ENCODE data around the gene ZBTB20. TPM values are rescaled to one million over a fixed set of nuclear protein-coding genes. Genes with fewer than 3 reads are reported as not detected.

The ZBTB20 gene
- total RNA-seq, 1 donor from 2014 or later, result 27.5 TPM

DNA sequence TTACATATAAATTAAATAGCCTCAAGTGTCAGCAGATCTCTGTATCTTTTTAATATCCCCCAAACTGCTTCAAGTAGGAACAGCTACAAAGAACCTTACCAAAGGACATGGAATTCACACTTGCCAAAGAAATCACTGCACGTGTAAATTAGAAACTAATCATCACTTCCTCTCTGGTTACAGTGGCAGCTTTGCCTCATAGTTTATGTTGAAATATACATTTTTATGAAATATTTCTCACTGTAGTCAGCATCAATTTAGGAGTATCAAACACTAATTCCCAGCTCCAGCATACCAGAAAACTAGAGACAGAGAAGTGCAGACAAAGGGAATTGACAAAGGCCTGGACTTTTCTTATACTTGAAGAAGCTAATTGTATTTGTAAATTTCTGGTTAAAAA is 592.4 kb downstream of the ZBTB20 start:
- Mint-ChIP-seq H3K4me3 (ENCODE audit: unreplicated experiment) (no peak overlapping the region), H3K36me3 (ENCODE audit: unreplicated experiment) (no peaks in the 10 kb centered on the region), H3K4me1 (ENCODE audit: low read depth, unreplicated experiment) (no peaks in the 10 kb centered on the region), H3K27ac (ENCODE audit: unreplicated experiment) (no peak overlapping the region), H3K9me3 (ENCODE audit: unreplicated experiment) (peaks cover 2% of the 10 kb centered on the region), H3K27me3 (ENCODE audit: unreplicated experiment) (no peaks in the 10 kb centered on the region)
- TF ChIP-seq, protein P1, sequence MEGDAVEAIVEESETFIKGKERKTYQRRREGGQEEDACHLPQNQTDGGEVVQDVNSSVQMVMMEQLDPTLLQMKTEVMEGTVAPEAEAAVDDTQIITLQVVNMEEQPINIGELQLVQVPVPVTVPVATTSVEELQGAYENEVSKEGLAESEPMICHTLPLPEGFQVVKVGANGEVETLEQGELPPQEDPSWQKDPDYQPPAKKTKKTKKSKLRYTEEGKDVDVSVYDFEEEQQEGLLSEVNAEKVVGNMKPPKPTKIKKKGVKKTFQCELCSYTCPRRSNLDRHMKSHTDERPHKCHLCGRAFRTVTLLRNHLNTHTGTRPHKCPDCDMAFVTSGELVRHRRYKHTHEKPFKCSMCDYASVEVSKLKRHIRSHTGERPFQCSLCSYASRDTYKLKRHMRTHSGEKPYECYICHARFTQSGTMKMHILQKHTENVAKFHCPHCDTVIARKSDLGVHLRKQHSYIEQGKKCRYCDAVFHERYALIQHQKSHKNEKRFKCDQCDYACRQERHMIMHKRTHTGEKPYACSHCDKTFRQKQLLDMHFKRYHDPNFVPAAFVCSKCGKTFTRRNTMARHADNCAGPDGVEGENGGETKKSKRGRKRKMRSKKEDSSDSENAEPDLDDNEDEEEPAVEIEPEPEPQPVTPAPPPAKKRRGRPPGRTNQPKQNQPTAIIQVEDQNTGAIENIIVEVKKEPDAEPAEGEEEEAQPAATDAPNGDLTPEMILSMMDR (IDR thresholded peaks at IDR 0.05; ENCODE audit: partially characterized antibody, unreplicated experiment), result no peak
- no peak for DNase-seq

GRCh38 chr3:114553949-114554593 is 593.0 kb downstream of the ZBTB20 start:
- no peak overlapping the region for H3K27ac Mint-ChIP-seq (ENCODE audit: unreplicated experiment)
- no peak for DNase-seq
- peaks cover 2% of the 10 kb centered on the region for H3K9me3 Mint-ChIP-seq (ENCODE audit: unreplicated experiment)
- H3K36me3 Mint-ChIP-seq (ENCODE audit: unreplicated experiment), result no peaks in the 10 kb centered on the region
- TF ChIP-seq, protein P1 (IDR thresholded peaks at IDR 0.05; ENCODE audit: partially characterized antibody, unreplicated experiment), result no peak
- no peaks in the 10 kb centered on the region for H3K27me3 Mint-ChIP-seq (ENCODE audit: unreplicated experiment)
- H3K4me3 Mint-ChIP-seq (ENCODE audit: unreplicated experiment), result no peak overlapping the region
- H3K4me1 Mint-ChIP-seq (ENCODE audit: low read depth, unreplicated experiment), result no peaks in the 10 kb centered on the region

- H3K4me3 Mint-ChIP-seq (ENCODE audit: unreplicated experiment), result no peak overlapping the region
- TF ChIP-seq, protein P1 (IDR thresholded peaks at IDR 0.05; ENCODE audit: partially characterized antibody, unreplicated experiment), result no peak
- H3K36me3 Mint-ChIP-seq (ENCODE audit: unreplicated experiment), result no peaks in the 10 kb centered on the region
- H3K27ac Mint-ChIP-seq (ENCODE audit: unreplicated experiment), result no peak overlapping the region
- DNase-seq, result no peak
- H3K27me3 Mint-ChIP-seq (ENCODE audit: unreplicated experiment), result no peaks in the 10 kb centered on the region
- no peaks in the 10 kb centered on the region for H3K4me1 Mint-ChIP-seq (ENCODE audit: low read depth, unreplicated experiment)
- H3K9me3 Mint-ChIP-seq (ENCODE audit: unreplicated experiment), result no peaks in the 10 kb centered on the region
These were observed 594.6 kb downstream of the ZBTB20 start for GRCh38 chr3:114552527-114552812.

DNA sequence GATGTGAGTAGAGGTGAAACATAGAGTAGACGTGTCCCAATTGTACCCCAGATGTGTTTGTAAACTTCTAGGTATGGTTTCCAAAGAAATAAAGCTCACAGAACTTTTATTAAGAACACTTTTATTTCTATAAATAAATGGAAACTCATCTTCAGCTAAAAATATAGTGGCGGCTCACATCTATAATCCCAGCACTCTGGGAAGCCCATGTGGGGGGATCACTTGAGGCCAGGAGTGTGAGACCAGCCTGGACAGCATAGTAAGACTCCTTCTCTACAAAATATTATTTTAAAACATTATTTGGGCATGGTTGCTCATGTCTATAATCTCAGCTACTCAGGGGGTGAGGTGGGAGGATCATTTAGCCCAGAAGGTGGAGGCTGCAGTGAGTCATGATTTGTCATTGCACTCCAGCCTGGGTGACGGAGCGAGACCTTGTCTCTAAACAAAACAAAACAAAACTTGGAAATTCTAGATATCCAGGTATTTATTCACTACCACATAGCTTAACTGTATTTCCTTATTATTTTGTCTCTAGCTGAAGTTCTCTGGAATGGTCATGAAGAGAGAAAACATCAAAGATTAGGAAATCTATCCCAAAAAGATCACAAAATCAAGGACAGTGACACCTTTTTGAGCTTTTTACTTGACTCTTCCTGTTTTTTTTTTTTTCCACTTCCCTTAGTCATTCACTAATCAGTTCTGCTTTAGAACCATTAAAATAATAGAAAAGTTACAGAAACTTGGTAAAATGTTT is 595.1 kb downstream of the ZBTB20 start:
- Mint-ChIP-seq H3K9me3 (ENCODE audit: unreplicated experiment) (no peaks in the 10 kb centered on the region), H3K27ac (ENCODE audit: unreplicated experiment) (no peak overlapping the region), H3K4me1 (ENCODE audit: low read depth, unreplicated experiment) (no peaks in the 10 kb centered on the region), H3K4me3 (ENCODE audit: unreplicated experiment) (no peak overlapping the region), H3K27me3 (ENCODE audit: unreplicated experiment) (no peaks in the 10 kb centered on the region), H3K36me3 (ENCODE audit: unreplicated experiment) (no peaks in the 10 kb centered on the region)
- TF ChIP-seq, protein P1 (IDR thresholded peaks at IDR 0.05; ENCODE audit: partially characterized antibody, unreplicated experiment), result no peak
- no peak for DNase-seq

DNA sequence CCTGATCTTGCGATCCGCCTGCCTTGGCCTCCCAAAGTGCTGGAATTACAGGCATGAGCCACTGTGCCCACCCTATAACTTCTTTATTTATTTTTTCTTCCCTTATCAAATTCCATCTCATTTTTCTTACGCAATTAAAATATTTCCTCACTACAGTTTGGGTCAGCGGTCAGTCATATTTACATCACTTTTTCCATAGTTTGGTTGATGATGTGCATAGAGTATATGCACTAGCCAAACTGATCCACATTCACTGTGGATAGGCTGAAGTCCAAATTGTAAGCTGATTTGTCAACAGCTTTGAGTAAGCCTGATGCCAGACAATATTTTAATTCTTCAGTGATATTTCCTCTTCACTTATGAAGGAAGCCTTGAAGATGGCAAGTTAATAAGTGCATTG is 596.9 kb downstream of the ZBTB20 start:
- H3K4me3 Mint-ChIP-seq (ENCODE audit: unreplicated experiment), result no peak overlapping the region
- TF ChIP-seq, protein P1 (IDR thresholded peaks at IDR 0.05; ENCODE audit: partially characterized antibody, unreplicated experiment), result no peak

More for the DNA sequence above, 596.9 kb downstream of the ZBTB20 start:
- H3K27me3 Mint-ChIP-seq (ENCODE audit: unreplicated experiment), result peaks cover 1% of the 10 kb centered on the region
- H3K27ac Mint-ChIP-seq (ENCODE audit: unreplicated experiment), result no peak overlapping the region
- no peaks in the 10 kb centered on the region for H3K9me3 Mint-ChIP-seq (ENCODE audit: unreplicated experiment)
- no peaks in the 10 kb centered on the region for H3K36me3 Mint-ChIP-seq (ENCODE audit: unreplicated experiment)
- H3K4me1 Mint-ChIP-seq (ENCODE audit: low read depth, unreplicated experiment), result no peaks in the 10 kb centered on the region
- no peak for DNase-seq
